Effector CD4-positive, alpha-beta T cell (primary cell): Measurements from ENCODE around the gene GDPD3.
"Not testable (repeated sequence)": the region's sequence is repeated elsewhere in the genome, so short reads cannot be mapped to it uniquely, and the experiment has no call there.

Experiments used
- DNase-seq: peaks from one replicate; pipeline ENCODE4 v3.0.0-alpha.2; 2020
- total RNA-seq: gene quantifications from one replicate; lab custom pipeline; 2026; lab: John Stamatoyannopoulos, UW

The GDPD3 gene, protein sequence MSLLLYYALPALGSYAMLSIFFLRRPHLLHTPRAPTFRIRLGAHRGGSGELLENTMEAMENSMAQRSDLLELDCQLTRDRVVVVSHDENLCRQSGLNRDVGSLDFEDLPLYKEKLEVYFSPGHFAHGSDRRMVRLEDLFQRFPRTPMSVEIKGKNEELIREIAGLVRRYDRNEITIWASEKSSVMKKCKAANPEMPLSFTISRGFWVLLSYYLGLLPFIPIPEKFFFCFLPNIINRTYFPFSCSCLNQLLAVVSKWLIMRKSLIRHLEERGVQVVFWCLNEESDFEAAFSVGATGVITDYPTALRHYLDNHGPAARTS
- total RNA-seq: 7.3 reads per million, percentile 26 among the genes with 10 or more reads in this experiment

DNA sequence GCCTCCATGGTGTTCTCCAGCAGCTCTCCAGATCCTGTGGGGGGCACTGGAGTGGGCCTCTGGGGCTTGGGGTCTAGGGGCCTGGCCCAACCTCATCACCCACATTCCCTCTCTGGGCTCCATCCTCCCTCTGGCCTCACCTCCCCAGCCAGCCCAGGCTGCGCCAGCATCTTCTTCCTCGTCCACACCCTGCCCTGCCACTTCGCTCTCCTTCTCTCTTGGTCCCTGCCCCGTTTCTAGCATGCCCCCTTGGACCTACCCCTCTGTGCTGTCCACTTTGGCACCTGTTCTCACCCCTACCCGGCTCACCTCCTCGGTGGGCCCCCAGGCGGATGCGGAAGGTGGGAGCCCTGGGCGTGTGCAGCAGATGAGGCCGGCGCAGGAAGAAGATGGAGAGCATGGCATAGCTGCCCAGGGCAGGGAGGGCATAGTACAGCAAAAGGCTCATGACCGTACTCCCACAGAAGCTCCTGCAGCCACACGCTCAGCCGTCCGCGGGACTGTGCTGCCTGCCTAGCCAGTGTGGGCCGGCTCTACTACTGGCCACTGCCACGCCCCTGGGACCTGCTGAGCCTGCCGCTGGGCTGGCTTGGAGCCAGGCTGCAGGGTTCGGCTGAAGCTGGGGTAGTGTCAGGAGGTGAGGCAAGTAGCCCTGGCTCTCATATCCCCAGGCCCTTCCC, at the start of gene GDPD3:
Gene GDPD3, minus strand, starts transcription at position 507 of the 680 bp plus-strand sequence. Its CDS starts 59 bp downstream, at position 448.
- no peak for DNase-seq

DNA sequence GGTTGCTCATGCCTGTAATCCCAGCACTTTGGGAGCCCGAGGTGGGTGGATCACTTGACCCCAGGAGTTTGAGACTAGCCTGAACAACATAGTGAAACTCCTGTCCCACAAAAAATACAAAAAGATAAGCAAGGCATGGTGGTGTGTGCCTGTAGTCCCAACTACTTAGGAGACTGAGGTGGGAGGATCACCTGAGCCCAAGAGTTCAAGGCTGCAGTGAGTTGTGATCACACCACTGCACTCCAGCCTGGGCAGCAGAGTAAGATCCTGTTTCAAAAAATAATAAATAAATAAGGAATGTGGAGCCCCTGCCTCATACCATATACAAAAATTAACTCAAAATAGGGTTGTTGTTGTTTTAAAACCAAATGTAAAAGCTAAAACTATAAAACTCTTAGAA, 43.9 kb upstream of the GDPD3 start:
- DNase-seq: no peak

DNA sequence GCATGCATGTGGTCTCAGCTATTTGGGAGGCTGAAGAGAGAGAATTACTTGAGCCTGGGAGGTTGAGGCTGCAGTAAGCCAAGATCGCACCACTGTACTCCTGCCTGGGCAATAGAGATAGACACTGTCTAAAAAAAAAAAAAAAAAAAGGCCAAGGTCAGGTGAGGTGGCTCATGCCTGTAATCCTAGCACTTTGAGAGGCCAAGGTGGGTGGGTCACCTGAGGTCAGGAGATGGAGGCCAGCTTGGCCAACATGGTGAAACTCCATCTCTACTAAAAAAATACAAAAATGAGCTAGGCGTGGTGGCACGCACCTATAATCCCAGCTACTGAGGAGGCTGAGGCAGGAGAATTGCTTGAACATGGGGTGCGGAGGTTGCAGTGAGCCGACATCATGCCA, 41.9 kb upstream of the GDPD3 start:
- no peak for DNase-seq

DNA sequence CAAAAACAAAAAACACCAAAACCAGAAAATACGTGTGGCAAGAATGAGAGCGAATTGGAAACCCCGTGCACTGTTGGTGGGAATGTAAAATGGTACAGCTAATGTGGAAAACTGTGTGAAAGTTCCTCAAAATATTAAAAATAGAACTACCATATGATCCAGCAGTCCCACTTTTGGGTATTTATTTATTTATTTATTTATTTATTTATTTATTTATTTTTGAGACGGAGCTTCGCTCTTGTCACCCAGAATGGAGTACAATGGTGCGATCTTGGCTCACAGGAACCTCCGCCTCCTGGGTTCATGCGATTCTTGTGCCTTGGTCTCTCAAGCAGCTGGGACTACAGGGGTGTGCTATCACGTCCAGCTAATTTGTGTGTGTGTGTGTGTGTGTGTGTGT, 39.2 kb upstream of the GDPD3 start:
- no peak for DNase-seq

DNA sequence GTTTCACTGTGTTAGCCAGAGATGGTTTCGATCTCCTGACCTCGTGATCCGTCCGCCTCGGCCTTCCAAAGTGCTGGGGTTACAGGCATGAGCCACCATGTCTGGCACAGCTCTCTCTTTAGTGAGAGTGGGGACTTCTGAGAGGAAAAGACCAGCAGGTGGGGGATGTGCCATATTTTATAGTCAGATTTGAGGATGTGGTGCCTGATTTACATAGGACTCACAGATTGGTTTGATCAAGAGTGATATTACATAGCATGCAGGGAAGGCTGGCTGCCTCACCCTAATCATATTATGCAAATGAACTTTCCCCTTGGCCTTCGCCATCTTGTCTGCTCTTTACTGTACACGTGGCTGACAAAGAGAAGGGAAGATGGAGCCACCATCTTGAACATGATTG, 37.8 kb upstream of the GDPD3 start:
- DNase-seq: no peak

DNA sequence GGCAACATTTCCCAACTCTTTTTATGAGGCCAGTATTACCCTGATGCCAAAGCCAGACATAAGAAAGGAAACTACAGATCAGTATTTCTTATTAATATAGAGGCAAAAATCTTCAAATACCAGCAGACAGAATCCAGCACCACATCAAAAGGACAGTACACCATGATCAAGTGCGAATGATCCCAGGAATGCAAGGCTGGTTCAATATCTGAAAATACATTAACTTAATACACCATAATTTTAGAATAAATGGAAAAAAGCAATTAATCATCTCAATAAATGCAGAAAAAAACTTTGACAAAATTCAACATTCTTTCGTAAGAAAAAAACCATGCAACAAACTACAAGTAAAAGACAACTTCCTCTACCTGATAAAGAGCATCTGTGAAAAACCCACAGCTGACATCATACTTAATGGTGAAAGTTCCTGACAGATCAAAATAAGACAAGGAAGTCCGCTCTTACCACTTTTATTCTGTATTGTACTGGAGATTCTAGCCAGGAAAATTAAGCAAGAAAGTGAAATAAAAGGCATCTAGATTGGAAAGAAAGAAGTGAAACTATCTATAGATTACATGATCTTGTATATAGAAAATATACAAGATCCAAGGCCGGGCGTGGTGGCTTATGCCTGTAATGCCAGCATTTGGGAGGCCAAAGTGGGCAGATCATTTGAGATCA, 36.1 kb upstream of the GDPD3 start:
- no peak for DNase-seq

DNA sequence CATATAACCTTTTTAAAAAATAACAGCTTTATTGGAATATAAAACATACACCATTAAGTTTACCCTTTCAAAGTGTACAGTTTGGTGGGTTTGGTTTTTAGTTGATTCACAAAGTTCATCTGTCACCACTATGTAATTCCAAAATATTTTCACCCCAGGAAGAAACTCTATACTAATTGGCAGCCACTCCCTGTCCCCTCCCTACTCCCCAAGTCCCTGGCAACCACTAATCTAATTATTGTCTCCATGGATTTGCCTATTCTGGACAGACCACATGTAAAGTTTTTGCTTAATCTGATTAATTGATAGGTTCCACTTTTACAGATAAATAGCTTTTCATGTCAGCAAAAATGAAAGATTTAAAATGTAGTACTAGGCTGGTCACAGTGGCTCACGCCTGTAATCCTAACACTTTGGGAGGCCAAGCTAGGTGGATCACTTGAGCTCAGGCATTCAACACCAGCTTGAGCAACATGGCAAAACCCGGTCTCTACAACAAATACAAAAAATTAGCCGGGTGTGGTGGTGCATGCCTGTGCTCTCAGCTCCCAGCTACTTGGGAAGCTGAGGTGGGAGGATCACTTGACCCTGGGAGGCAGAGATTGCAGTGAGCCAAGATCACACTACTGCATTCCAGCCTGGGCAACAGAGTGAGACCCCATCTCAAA, 34.6 kb upstream of the GDPD3 start:
- DNase-seq: no peak

DNA sequence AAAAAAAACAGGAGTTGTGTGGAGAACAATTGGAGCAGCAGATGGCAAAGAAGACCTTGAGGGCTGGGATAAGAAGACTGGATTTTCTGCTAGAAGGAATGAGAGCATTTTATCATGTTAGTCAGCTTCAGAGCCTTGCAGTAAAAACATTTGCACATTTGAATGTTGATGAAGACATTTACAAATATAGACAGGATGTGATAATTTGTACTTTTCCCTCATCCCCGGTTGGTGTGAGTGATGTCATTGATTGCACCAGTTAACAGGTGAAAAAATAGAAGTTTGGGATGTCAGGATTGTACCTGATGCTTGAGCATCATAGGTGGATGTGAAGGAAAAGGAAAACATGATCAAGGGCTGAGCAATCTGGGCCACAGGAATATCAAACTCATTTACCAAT, 32.3 kb upstream of the GDPD3 start:
- DNase-seq: no peak

DNA sequence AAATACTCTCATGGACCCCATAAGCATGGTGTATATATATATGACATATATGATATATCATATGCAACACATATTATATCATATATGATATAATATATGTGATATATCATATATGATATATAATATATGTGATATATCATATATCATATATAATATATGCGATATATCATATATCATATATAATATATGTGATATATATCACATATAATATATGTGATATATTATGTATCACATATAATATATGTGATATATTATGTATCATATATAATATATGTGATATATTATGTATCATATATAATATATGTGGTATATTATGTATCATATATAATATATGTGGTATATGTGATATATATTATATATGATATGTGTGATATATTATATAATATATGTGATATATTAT, 31.6 kb upstream of the GDPD3 start:
- no peak for DNase-seq

DNA sequence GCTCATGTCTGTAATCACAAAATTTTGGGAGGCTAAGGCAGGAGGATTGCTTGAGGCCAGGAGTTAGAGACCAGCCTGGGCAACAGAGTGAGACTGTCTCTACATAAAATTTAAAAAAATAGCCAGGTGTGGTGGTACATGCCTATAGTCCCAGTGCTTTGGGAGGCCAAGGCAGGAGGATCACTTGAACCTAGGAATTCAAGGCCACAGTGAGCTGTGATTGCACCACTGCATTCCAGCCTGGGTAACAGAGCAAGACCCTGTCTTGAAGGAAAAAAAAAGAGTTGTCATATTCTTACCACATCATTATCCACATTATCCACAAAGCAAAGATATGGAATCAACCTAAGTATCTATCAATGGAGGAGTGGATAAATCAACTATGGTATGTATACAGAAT, 30.7 kb upstream of the GDPD3 start:
- no peak for DNase-seq

DNA sequence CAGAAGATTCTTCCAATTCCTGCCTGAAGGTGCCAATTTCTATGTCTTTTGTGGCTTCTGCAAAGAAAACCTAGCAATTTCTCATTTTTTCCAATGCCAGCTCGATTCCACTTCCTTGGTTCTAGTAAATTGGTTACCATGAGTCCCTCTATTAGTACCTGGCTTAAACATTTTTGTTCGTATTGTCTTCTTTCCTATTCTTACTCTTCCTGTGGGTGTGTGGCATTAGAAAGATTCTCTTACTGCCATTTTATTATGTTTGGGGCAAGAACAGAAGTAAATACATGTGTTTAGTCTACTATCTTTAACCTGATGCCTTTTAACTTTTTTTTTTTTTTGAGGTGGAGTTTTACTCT, 30.0 kb upstream of the GDPD3 start:
- no peak for DNase-seq

DNA sequence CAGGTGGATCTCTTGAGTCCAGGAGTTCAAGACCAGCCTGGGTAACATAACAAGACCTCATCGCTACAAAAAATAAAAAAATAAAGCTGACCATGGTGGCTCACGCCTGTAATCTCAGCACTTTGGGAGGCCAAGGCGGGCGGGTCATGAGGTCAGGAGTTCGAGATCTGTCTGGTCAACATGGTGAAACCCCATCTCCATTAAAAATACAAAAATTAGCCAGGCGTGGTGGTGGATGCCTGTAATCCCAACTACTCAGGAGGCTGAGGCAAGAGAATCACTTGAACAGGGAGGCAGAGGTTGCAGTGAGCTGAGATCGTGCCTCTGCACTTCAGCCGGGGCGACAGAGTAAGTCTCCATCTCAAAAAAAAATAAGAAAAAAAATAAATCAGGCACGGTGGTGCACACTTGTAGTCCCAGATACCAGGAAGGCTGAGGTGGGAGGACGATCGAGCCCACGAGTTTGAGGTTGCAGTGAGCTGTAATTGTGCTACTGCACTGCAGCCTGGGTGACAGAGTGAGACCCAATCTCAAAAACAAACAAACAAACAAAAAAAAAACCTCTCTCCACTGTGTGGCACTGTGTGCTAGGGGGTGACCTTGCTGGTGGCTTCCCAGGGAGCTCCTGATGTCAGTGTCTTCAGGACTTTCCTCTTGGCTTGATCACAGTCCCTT, 29.5 kb upstream of the GDPD3 start:
- DNase-seq: no peak

DNA sequence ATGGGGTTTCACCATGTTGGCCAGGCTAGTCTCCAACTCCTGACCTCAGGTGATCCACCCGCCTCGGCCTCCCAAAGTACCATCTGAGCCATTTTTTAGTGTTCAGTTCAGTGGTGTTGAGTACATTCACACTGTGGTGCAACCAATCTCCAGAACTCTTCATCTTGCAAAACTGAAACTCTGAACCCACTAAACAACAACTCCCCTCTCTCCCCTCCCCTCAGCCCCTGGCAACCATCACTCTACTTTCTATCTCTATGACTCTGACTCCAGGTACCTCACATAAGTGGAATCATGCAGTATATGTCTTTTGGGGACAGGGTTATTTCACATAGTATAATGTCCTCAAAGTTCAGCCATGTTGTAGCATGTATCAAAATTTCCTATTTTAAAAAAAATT, 28.4 kb upstream of the GDPD3 start:
- DNase-seq: no peak

DNA sequence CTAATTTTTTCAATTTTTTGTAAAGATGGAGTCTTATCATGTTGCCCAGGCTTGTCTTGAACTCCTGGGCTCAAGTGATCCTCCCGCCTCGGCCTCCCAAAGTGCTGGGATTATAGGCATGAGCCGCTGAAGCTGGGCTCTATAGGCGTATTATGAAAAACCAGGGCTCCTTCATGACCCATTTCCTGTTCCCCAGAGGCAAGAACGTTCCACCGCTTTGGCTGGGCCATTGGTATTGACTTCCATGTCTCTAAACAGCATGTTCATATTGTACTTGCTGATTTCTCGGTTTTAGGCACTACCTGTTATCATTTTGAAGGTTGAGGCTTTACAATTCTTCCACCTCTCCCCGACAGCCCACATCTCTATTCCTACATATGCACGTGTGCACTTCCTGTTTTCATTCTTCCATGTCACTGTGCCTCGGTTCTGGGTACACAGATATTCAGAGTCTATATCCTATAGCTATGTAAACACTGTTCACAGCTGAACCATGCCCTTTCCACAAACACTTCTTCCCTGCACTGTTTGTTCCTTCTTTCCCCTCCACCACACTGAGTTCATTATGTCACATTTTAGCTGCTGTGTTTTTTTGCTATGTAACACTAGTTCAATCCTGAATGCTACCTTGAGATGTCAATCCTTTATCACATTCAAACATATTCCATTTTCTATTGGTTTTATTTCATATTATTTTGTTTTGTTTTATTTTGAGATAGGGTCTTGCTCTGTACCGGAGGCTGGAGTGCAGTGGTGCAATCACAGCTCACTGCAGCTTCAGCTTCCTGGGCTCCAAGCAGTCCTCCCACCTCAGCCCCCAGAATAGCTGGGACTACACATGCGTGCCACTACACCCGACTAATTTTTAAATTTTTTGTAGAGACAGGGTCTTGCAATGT, 26.5 kb upstream of the GDPD3 start:
- no peak for DNase-seq

DNA sequence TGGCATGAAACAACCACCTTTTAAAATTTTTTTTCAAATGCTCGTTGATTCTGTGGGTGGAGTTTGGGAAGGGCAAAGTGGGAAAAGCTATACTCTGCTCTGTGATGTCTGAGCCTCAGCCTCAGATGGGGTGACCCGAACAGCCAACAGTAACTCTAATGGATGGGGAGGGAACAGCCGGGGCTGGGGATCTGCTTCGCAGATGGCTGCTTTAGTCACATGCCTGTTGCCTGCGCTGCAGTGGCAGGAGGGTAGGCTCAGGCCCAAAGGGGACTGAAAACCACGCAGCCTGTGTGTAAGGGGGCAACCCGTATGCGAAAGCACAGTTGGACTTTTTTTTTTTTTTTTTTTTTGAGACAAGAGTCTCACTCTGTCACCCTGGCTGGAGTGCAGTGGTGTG, 24.6 kb upstream of the GDPD3 start:
- DNase-seq: no peak

DNA sequence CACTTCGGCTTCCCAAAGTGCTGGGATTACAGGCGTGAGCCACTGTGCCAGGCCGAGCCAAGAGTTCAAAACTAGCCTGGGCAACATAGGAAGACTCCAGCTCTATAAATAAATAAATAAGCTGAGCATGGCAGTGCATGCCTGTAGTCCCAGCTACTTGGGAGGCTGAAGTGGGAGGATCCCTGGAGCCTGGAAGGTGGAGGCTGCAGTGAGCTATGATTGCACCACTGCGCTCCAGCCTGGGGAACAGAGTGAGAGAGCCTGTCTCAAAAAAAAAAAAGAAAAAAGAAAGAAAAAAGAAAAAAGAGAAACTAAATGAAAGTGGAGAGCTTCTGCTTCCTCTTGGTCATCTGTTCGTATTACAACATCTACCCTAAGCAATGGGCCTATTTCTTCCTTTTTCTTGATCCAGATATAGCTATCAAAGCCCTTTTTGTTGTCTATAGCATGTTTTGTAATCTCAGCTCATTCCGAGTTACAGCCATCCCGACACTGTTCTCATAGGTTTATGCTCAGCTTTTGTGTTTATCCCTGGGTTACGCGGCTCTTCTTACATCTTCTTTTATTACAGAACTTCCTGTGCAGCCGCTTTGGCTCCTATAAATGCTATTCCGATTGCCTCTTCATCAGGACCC, 23.8 kb upstream of the GDPD3 start:
- DNase-seq: no peak

DNA sequence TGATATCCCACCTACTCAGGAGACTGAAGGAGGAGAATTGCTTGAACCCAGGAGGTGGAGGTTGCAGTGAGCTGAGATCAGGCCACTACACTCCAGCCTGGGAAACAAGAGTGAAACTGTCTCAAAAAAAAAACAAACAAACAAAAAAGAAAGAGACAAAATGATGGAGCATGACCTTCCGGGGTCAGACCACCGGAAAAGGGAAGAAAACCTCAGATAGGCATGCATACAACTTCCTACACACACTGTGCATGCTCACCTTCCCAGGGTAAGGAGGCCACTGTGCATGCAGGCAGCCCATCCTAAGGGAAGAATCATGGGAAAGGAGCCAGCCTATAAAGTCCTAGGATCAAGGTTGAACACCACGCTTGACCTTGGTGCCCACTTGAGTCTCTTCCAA, 19.3 kb upstream of the GDPD3 start:
- no peak for DNase-seq

DNA sequence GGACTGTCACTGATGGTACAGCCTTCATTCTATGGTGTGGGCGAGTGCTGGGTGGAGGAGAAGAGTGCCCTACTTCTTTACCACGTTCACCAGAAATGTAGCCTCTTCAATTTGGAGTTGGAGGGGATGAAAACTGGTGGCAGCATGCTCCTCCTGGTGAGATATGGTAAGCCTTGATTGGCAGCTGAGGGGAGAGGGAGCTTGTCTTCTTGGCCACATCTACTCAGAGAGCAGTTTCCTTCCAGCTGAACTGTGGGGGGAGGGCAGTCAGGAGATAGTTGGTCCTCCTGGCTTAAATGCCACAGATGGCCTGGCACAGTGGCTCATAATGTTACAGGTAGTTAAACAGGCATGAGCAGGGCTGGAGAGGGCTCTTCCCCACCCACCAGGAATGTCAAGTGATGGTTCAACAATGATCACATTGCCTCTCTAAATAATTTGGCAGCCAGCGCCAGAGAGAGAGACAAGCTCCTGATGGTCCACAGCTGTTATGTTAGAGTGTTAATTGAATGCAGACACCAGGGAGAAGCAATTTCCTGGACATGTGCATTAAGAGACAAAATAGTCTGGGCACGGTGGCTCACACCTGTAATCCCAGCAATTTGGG, 18.6 kb upstream of the GDPD3 start:
- no peak for DNase-seq

DNA sequence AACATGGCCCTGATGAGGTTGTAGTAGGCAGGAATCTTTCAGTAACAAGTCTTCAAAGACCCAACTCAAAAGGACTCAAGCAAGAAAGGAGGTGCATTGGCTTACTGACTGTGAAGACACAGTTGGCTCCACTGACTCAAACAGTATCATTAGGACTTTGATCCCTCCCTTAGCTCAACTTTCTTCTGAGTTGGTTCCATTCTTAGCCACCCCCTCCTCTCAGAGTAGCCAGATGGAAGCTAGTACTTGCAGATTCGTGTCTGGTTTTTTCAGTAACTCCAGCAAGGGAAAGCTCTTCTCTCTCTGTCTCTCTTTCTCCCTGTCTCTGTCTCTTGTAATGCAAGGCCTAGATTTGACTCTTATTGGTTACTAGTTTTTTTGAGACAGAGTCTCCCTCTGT, 14.7 kb upstream of the GDPD3 start:
- DNase-seq: no peak

DNA sequence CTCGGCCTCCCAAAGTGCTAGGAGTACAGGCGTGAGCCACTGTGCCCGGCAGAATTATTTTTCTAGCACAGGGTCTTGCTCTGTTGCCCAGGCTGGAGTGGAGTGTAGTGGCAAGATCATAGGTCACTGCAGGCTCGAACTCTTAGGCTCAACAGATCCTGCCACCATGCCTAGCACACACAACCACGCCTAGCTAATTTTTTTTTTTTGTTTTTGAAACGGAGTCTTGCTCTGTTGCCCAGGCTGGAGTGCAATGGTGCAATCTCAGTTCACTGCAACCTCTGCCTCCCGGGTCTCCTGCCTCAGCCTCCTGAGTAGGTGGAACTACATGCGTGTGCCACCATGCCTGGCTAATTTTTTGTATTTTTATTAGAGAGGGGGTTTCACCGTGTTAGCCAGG, 12.4 kb upstream of the GDPD3 start:
- DNase-seq: not testable (repeated sequence)

DNA sequence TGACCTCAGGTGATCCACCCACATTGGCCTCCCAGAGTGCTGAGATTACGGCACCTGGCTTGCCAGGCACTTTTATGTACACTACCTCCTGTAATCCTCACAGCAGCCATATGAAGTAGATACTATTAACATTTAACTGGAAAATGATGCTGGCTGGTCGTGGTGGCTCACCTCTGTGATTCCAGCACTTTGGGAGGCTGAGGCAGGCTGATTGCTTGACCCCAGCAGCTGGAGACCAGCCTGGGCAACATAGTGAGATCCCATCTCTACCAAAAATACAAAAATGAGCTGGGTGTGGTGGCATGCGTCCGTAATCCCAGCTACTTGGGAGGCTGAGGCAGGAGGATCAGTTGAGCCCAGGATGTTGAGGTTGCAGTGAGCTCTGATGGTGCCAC, 11.6 kb upstream of the GDPD3 start:
- no peak for DNase-seq
